Central memory CD8-positive, alpha-beta T cell (primary cell): ENCODE results near the gene DPF3.

Experiments
- ATAC-seq: fragments of 150-1000 bp; cut with Tn5 transposase; replicated peaks from 2 replicates; pipeline ENCODE4 v1.10.0; 2022; ENCODE audit warnings: mild to moderate bottlenecking, moderate FRiP score, moderate number of reproducible peaks; ENCODE audit not compliant: poor library complexity, severe bottlenecking; ENCODE audit errors: extremely low read depth
- DNase-seq, 2 donors: peaks; one replicate each; pipeline ENCODE4 v3.0.0; 2021; ENCODE audit warnings: low spot score in 2 of 2
- H3K27ac Mint-ChIP-seq: one replicate; pipeline ENCODE4 v1.8.0; 2022; ENCODE audit warnings: low read depth, mild to moderate bottlenecking, moderate library complexity, mixed read lengths
- H3K27me3 Mint-ChIP-seq: one replicate; pipeline ENCODE4 v1.8.0; 2022; ENCODE audit warnings: mixed read lengths
- H3K36me3 Mint-ChIP-seq: one replicate; pipeline ENCODE4 v1.8.0; 2022; ENCODE audit warnings: mild to moderate bottlenecking, moderate library complexity, mixed read lengths; ENCODE audit not compliant: insufficient read depth
- H3K4me1 Mint-ChIP-seq: one replicate; pipeline ENCODE4 v1.8.0; 2022; ENCODE audit warnings: mixed read lengths
- H3K4me3 Mint-ChIP-seq: one replicate; pipeline ENCODE4 v1.8.0; 2022; ENCODE audit warnings: mild to moderate bottlenecking, moderate library complexity, mixed read lengths
- H3K9me3 Mint-ChIP-seq: one replicate; pipeline ENCODE4 v1.8.0; 2022; ENCODE audit warnings: mixed read lengths

DPF3 gene

DNA sequence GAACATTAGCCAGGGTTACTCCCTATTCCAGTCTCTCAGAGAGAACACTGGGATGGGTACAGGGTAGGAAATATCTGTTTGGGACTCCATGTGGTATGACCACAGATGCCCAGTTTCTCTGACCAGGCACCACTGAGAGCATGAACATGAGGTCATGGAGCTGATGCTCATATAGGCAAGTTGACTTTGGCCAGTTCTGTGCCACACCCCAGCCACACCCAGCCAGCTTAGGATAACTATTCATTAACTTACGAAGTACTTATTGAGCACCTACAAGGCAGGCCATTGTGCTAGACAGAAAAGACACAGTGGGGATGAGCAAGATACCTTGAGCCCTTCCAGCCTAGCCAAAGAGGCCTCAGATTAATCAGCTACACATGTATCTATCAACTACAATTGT, 262.5 kb downstream of the DPF3 start:
- Mint-ChIP-seq H3K36me3 (no peaks in the 10 kb centered on the region), H3K27me3 (peaks cover 40% of the 10 kb centered on the region), H3K27ac (no peak overlapping the region), H3K9me3 (no peaks in the 10 kb centered on the region), H3K4me1 (no peaks in the 10 kb centered on the region), H3K4me3 (no peak overlapping the region)
- ATAC-seq (no peak), DNase-seq (no peak)

DNA sequence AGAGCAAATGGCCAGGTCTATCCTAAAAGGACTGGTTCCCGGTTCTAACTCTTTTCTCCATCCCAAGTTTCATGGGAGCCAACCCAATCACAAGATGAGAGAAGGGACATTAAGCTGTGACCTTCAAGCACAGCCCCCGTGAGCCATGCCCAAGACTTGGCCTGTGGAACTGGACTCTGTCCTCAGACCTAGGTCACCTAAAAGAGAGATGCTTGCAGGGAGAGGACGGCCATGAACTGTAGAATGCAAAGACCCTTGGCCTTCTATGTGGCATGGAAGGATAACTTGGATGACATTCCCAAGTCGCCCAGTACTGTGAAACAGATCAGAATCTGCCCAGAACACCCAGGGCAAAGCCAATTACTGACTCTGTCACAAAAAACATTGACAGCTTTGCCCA, 263.5 kb downstream of the DPF3 start:
- H3K36me3 Mint-ChIP-seq = no peaks in the 10 kb centered on the region
- H3K4me1 Mint-ChIP-seq = no peaks in the 10 kb centered on the region
- H3K27ac Mint-ChIP-seq = no peak overlapping the region
- H3K9me3 Mint-ChIP-seq = no peaks in the 10 kb centered on the region
- no peak overlapping the region for H3K4me3 Mint-ChIP-seq
- H3K27me3 Mint-ChIP-seq = peaks cover 43% of the 10 kb centered on the region
- DNase-seq (no peak), ATAC-seq (no peak)

DNA sequence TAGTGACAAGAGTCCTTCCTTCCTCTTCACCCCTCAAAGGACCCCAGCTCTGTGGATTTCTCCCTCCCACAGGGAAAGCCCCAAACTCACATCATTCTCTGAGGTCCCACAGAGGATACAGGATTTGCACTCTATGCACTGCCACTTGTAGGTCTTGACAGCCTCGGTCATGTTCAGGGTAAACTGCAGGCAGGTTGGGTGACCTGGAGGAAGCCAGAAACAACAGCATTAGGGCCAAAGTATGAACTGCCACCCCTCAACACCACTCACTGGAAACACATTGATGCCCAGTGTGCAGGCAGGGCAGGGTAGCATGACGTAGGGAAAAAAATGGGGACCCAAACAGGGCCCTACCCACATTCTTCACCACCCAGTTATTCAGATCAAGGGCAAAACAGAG, 264.4 kb downstream of the DPF3 start:
- no peaks in the 10 kb centered on the region for H3K4me1 Mint-ChIP-seq
- H3K9me3 Mint-ChIP-seq = no peaks in the 10 kb centered on the region
- peaks cover 43% of the 10 kb centered on the region for H3K27me3 Mint-ChIP-seq
- no peak for ATAC-seq
- H3K4me3 Mint-ChIP-seq = no peak overlapping the region
- no peaks in the 10 kb centered on the region for H3K36me3 Mint-ChIP-seq
- DNase-seq = no peak
- no peak overlapping the region for H3K27ac Mint-ChIP-seq

DNA sequence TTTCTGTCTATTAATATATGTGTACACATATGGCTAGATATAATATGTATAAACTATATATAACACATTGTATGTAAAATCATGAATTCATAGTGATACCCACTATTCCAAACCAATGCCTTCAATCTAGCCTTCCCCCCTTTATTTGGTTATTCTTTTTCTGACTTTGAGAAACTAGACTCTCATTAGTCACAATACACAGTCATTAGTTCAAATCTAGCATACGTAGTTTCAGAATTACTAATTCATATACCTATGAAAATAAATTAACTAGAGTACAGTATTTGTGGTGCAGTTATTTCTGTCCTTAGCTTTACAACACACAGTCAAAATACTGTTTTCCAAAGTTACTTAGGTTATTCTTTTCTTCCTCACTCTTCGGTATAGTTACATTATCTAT, 268.2 kb downstream of the DPF3 start:
- no peak overlapping the region for H3K4me3 Mint-ChIP-seq
- H3K36me3 Mint-ChIP-seq = no peaks in the 10 kb centered on the region
- H3K4me1 Mint-ChIP-seq = no peaks in the 10 kb centered on the region
- H3K27ac Mint-ChIP-seq = no peak overlapping the region
- no peaks in the 10 kb centered on the region for H3K9me3 Mint-ChIP-seq
- H3K27me3 Mint-ChIP-seq = peaks cover 54% of the 10 kb centered on the region
- ATAC-seq (no peak), DNase-seq (no peak)

DNA sequence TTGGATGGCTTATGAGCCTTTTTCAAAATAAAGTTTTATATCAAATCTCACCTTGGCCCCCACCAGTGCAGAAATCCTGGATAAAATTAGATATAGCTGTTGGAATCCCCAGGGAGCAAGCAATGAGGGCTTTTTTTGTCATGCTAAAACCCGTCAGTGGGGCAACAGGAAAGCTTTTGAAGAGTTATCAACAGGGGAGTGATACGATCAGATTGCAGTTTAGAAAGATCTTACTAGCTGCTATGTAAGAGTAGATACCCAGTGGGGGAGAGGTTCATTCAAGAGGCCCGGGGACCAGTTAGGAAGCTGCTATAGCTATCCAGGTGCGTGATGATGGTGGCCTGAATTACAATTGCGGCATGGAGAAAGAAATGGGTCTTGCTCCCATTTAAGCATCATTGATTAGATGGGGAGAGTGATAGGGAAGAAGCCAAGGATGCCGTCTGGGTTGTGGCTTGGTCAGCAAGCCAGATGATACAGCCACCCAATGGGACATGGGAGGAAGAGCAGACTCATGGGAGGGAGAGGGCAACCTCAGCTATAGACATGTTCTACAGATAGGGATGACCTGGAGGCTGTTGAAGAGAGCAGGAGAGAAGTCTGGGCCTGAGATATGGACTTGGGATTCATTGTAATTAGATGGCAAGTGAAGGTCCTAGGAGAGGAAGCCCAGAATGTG, 272.4 kb downstream of the DPF3 start:
- Mint-ChIP-seq H3K27me3 (peaks cover 53% of the 10 kb centered on the region), H3K36me3 (no peaks in the 10 kb centered on the region), H3K4me1 (no peaks in the 10 kb centered on the region), H3K27ac (no peak overlapping the region), H3K4me3 (no peak overlapping the region), H3K9me3 (no peaks in the 10 kb centered on the region)
- DNase-seq (no peak), ATAC-seq (no peak)

DNA sequence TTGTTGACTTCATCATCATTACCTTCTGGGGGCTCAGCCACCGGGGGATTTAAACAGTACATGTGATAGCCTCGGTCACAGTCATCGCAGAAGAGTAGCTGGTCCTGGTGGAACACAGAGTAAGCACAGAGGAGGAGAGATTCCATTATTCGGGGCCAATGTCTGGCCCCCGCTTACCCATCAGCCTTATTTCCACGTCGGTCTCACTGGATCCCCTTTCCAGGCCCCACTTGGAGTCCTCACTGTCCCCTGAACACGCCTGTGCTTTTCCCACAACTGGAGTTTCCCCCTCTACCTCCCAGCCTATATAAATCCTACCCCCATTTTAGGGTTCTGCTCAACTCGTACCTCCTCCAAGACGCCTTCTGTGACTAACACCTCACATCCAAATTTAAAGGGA, 274.0 kb downstream of the DPF3 start:
- Mint-ChIP-seq H3K27ac (no peak overlapping the region), H3K9me3 (no peaks in the 10 kb centered on the region), H3K4me1 (no peaks in the 10 kb centered on the region), H3K4me3 (no peak overlapping the region), H3K36me3 (no peaks in the 10 kb centered on the region), H3K27me3 (peaks cover 53% of the 10 kb centered on the region)
- DNase-seq (no peak), ATAC-seq (no peak)

DNA sequence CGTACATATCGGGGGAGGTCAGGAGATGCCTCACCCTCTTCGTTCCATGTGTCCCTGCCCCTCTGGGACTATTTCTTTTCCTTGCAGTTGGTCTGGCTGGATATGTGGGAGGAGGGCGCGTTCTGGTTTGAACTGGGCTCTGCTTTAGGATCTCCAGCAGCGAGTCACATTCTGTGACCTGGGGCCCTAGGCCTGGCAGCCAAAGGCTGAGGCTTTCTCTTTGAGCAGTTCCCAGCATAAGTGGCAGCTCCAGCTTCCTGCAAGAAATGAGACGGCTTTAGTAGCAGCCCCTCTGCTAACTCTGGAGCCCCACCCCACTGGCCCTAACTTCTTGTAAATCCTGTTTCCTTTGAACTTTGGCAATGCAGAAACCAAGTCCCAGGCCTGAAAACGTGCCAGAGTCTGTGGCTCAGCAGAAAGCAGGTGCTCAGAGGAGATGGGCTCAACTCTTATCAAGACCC, 274.8 kb downstream of the DPF3 start:
- DNase-seq = no peak
- peaks cover 56% of the 10 kb centered on the region for H3K27me3 Mint-ChIP-seq
- H3K36me3 Mint-ChIP-seq = no peaks in the 10 kb centered on the region
- H3K4me1 Mint-ChIP-seq = no peaks in the 10 kb centered on the region
- ATAC-seq = no peak
- no peak overlapping the region for H3K27ac Mint-ChIP-seq
- H3K9me3 Mint-ChIP-seq = no peaks in the 10 kb centered on the region
- no peak overlapping the region for H3K4me3 Mint-ChIP-seq

DNA sequence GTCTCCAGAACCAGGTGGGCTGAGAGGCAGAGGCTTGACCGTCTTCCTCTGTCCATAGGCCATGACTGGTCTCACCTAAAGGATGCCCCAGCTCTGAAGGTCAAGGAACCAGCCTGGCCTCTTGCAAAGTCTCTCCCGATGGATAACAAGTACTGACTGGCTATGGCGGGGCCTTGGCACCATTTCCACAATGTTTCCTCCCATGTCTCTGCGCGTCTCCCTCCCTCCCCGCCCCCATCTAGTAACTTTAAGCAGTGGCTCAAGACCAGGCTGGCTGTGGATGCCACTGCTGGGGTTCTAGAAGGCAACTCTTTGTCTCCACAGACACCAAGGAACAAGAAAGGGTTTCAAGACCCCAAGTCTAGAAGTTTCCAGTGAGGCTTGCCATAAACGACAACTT, 275.5 kb downstream of the DPF3 start:
- Mint-ChIP-seq H3K9me3 (no peaks in the 10 kb centered on the region), H3K4me1 (no peaks in the 10 kb centered on the region), H3K27ac (no peak overlapping the region), H3K36me3 (no peaks in the 10 kb centered on the region), H3K4me3 (no peak overlapping the region), H3K27me3 (peaks cover 63% of the 10 kb centered on the region)
- ATAC-seq (no peak), DNase-seq (no peak)

DNA sequence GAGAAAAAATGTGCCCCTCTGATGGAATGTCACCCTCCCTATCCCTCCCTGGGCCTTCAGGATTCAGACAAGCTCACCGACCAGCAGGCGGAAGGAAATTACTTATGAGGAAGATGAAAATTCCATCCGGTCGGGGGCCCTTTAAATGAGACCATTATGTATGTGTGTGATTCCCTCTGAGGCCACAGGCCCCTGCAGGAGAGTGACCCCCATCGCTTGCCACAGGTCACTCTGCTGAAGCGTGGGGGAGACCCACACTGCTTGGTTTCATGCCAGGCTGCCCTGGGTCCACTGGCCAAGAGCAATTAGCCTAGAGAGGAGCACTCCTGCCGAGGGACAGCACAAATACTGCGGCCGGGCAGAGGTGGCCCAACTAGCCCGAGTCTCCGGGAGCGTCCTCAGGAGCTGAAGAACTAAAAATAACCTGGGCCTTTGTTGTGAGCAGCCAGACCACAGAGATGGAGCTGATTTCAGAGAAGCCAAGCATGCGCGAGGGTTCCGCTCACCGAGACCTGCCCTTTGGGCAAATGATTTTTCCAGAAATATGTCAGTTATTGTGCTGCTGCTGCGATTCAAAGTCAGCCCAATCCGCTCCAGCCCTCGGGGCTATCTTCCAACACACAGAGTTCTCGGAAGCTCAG, 276.4 kb downstream of the DPF3 start:
- H3K36me3 Mint-ChIP-seq = no peaks in the 10 kb centered on the region
- H3K4me3 Mint-ChIP-seq = no peak overlapping the region
- H3K4me1 Mint-ChIP-seq = no peaks in the 10 kb centered on the region
- no peaks in the 10 kb centered on the region for H3K9me3 Mint-ChIP-seq
- H3K27ac Mint-ChIP-seq = no peak overlapping the region
- DNase-seq (no peak), ATAC-seq (no peak)
- H3K27me3 Mint-ChIP-seq = peaks cover 66% of the 10 kb centered on the region

DNA sequence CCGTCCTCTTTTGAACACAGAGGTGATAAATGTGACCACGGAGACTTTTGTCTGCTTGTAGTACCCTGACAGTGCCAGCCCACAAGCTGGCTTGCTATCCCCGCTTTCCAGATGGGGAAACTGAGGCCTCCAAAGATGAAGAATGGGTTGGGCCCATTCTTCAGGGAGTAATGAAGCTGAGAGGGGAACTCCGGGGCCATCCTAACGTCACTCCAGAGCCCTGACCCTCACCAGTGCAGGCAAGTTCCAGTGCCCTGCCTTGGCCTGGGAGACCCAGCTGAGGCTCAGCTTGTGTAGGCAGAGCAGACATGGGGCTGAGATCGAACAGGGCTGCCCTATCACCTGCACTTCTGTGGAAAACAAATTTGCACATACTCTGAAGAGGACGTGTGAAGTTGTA, 277.1 kb downstream of the DPF3 start:
- H3K4me1 Mint-ChIP-seq = no peaks in the 10 kb centered on the region
- peaks cover 73% of the 10 kb centered on the region for H3K27me3 Mint-ChIP-seq
- H3K9me3 Mint-ChIP-seq = no peaks in the 10 kb centered on the region
- DNase-seq = no peak
- no peaks in the 10 kb centered on the region for H3K36me3 Mint-ChIP-seq
- no peak overlapping the region for H3K4me3 Mint-ChIP-seq
- no peak for ATAC-seq
- no peak overlapping the region for H3K27ac Mint-ChIP-seq

DNA sequence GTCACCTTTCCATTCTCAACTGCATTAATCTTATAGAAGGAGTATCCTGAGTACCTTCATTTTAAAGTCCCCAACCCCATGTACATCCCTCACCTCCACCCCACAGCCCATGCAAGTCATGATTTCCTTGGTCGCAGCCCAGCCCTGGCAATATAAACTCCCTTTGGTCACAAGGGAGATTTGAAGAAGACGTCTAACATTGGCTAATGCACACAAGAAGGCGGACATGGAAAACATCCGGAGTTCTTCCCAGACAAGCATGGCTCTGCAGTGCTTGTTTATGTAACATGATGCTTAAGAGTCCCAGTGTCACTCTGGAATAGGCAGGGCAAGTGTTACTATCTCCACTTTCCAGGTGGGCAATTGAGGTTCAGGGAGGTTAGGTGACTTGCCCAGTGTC, 277.6 kb downstream of the DPF3 start:
- Mint-ChIP-seq H3K27me3 (peaks cover 74% of the 10 kb centered on the region), H3K4me1 (no peaks in the 10 kb centered on the region), H3K36me3 (no peaks in the 10 kb centered on the region), H3K9me3 (no peaks in the 10 kb centered on the region), H3K4me3 (no peak overlapping the region), H3K27ac (no peak overlapping the region)
- ATAC-seq (no peak), DNase-seq (no peak)

DNA sequence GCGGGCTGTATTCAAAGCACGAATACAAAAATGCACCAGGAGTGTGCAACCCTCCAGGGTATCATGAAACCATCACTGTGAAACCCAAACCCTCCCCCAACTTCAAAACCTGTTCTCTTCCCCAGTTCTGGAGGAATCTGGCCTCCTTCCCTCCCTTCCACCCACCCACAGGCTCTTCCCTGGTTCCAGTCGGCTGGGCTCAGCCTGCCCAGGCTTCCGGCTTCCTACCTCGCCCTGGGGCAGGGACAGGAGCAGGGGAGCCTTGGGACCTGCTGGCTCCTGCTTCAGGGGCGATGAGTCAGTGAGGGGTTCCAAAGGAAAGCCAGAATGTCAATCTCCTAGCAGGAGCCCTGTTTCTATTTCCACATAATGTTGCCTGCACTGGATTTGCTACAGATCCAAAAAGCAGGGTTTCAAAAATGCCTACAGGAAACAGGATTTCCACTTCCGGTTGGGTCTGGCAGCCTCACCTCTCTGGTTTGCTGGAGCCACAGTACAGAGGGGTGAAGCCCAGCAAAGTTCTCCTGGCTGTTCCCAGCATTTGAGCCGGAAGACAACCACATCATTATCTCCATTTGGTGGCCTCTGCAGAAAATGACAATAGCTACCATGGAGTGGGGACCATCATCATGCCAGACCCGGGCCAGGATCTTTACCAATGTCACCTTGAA, 278.3 kb downstream of the DPF3 start:
- H3K36me3 Mint-ChIP-seq = no peaks in the 10 kb centered on the region
- no peaks in the 10 kb centered on the region for H3K4me1 Mint-ChIP-seq
- H3K27me3 Mint-ChIP-seq = peaks cover 68% of the 10 kb centered on the region
- DNase-seq (no peak), ATAC-seq (no peak)
- H3K4me3 Mint-ChIP-seq = no peak overlapping the region
- no peaks in the 10 kb centered on the region for H3K9me3 Mint-ChIP-seq
- no peak overlapping the region for H3K27ac Mint-ChIP-seq

DNA sequence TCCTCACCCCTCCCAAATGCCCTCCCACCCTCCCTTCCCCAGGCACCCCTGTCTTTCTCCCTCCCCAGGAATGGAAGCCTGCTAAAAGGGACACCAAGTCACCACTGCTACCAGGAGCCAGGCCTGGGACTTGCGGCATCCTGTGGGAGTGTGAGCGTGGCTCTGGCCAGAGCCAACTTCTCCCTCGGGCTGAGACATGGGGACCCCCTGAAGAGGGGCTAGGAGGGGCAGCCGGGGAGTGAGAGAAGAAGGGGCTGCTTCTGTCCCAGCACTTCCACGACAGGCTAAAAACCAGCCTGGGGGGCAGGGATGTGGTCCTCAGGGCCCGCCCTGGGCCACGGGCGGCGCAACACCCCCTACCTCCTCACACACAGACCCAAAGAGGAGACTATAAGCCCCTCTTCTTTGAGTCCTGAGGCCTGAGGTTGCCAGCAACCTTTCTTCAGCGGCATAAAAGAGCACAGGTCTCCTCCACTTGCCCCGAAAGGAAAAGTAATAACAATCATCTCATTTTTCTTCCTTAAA, 278.9 kb downstream of the DPF3 start:
- no peaks in the 10 kb centered on the region for H3K9me3 Mint-ChIP-seq
- H3K4me1 Mint-ChIP-seq = no peaks in the 10 kb centered on the region
- no peaks in the 10 kb centered on the region for H3K36me3 Mint-ChIP-seq
- ATAC-seq (no peak), DNase-seq (no peak)
- H3K27ac Mint-ChIP-seq = no peak overlapping the region
- peaks cover 64% of the 10 kb centered on the region for H3K27me3 Mint-ChIP-seq
- no peak overlapping the region for H3K4me3 Mint-ChIP-seq
